ENCODE measurements around the gene RUSF1. TPM values are rescaled to one million over a fixed set of nuclear protein-coding genes. Genes with fewer than 3 reads are reported as not detected.

Gene RUSF1
- polyA plus RNA-seq, 1 donor (not counting 4 experiments of a cell fraction or from before 2014, with no cell fraction given) = 17.4 TPM

GRCh38 chr16:31465788-31466370 is 42.3 kb downstream of the RUSF1 start:
- dilution Hi-C loops (cut with MboI; ENCODE audit: extremely low pct_ligation_motif_present, low sequenced_read_pairs) = no loop called here
- no peak for FAIRE-seq

GRCh38 chr16:31464781-31465260 is 43.4 kb downstream of the RUSF1 start:
- Histone ChIP-seq H3K4me1 (ENCODE audit: control insufficient read depth, extremely low read depth, insufficient read depth, low read length) (peaks cover 10% of the 10 kb centered on the region), H3K9ac (ENCODE audit: control insufficient read depth, extremely low read depth, insufficient read depth, low read length) (no peak overlapping the region), H3K9me1 (ENCODE audit: control insufficient read depth, extremely low read depth, insufficient read depth, low read length) (no peaks in the 10 kb centered on the region), H4K20me1 (ENCODE audit: control insufficient read depth, extremely low read depth, insufficient read depth, low read length) (no peaks in the 10 kb centered on the region), H2AFZ (ENCODE audit: control insufficient read depth, low read length) (no peak overlapping the region), H3K9me3 (ENCODE audit: control insufficient read depth, low read depth, low read length) (no peaks in the 10 kb centered on the region), H3K36me3 (ENCODE audit: control insufficient read depth in 2 of 2, extremely low read depth in 1 of 2, insufficient read depth in 2 of 2, low read length in 2 of 2) (peaks cover 9 to 22% of the 10 kb centered on the region in 2 experiments), H3K27ac (ENCODE audit: control insufficient read depth, insufficient read depth, low read length) (no peak overlapping the region), H3K79me2 (ENCODE audit: control insufficient read depth, insufficient read depth, low read length) (peaks cover 1% of the 10 kb centered on the region), H3K4me3 (ENCODE audit: control insufficient read depth in 2 of 3, extremely low read depth in 1 of 3, insufficient read depth in 2 of 3, low read depth in 1 of 3, low read length in 3 of 3) (no peak overlapping the region), H3K27me3 (ENCODE audit: control insufficient read depth, extremely low read depth, insufficient read depth, low read length) (no peaks in the 10 kb centered on the region), H3K4me2 (ENCODE audit: control insufficient read depth, extremely low read depth, insufficient read depth, low read depth, low read length) (no peak overlapping the region)
- DNase-seq (ENCODE audit: low read depth, low spot score) (no peak), FAIRE-seq (no peak)
- dilution Hi-C loops (cut with MboI; ENCODE audit: extremely low pct_ligation_motif_present, low sequenced_read_pairs) = no loop called here
- TF ChIP-seq EZH2 (IDR thresholded peaks at IDR 0.05; ENCODE audit: low read length) (no peak), CTCF (optimal IDR thresholded peaks at IDR 0.05 in 1 of 3, IDR thresholded peaks at IDR 0.05 in 1 of 3, conservative IDR thresholded peaks at IDR 0.05 in 1 of 3; ENCODE audit: extremely low read depth in 1 of 3, insufficient read depth in 2 of 3, low read length in 3 of 3) (no peak)

More at GRCh38 chr16:31465788-31466370, 42.3 kb downstream of the RUSF1 start:
- Histone ChIP-seq H3K79me2 (ENCODE audit: control insufficient read depth, insufficient read depth, low read length) (no peaks in the 10 kb centered on the region), H4K20me1 (ENCODE audit: control insufficient read depth, extremely low read depth, insufficient read depth, low read length) (no peaks in the 10 kb centered on the region), H3K27ac (ENCODE audit: control insufficient read depth, insufficient read depth, low read length) (no peak overlapping the region), H3K4me1 (ENCODE audit: control insufficient read depth, extremely low read depth, insufficient read depth, low read length) (peaks cover 2% of the 10 kb centered on the region), H3K4me2 (ENCODE audit: control insufficient read depth, extremely low read depth, insufficient read depth, low read depth, low read length) (no peak overlapping the region), H3K9me1 (ENCODE audit: control insufficient read depth, extremely low read depth, insufficient read depth, low read length) (no peaks in the 10 kb centered on the region), H3K9ac (ENCODE audit: control insufficient read depth, extremely low read depth, insufficient read depth, low read length) (no peak overlapping the region), H3K9me3 (ENCODE audit: control insufficient read depth, low read depth, low read length) (no peaks in the 10 kb centered on the region), H2AFZ (ENCODE audit: control insufficient read depth, low read length) (no peak overlapping the region), H3K36me3 (ENCODE audit: control insufficient read depth in 2 of 2, extremely low read depth in 1 of 2, insufficient read depth in 2 of 2, low read length in 2 of 2) (peaks cover 9 to 22% of the 10 kb centered on the region in 2 experiments), H3K4me3 (ENCODE audit: control insufficient read depth in 2 of 3, extremely low read depth in 1 of 3, insufficient read depth in 2 of 3, low read depth in 1 of 3, low read length in 3 of 3) (no peak overlapping the region), H3K27me3 (ENCODE audit: control insufficient read depth, extremely low read depth, insufficient read depth, low read length) (no peaks in the 10 kb centered on the region)
- DNase-seq (ENCODE audit: low read depth, low spot score) = no peak
- TF ChIP-seq CTCF (optimal IDR thresholded peaks at IDR 0.05 in 1 of 3, IDR thresholded peaks at IDR 0.05 in 1 of 3, conservative IDR thresholded peaks at IDR 0.05 in 1 of 3; ENCODE audit: extremely low read depth in 1 of 3, insufficient read depth in 2 of 3, low read length in 3 of 3) = no peak
